B cell (primary cell): ENCODE measurements around the gene LARGE1. TPM values are rescaled to one million over a fixed set of nuclear protein-coding genes. Genes with fewer than 3 reads are reported as not detected.

Experiments
- ATAC-seq: fragments of 200-7000 bp; cut with Tn5 transposase; one replicate; pipeline ENCODE4 v1.10.0; 2021; ENCODE audit warnings: low read depth, mild to moderate bottlenecking, moderate number of reproducible peaks, moderate library complexity
- CTCF ChIA-PET: fragments of 350-600 bp; sonication (Branson Sonifier 250); formaldehyde crosslinking; loops from one replicate; lab custom pipeline; 2021; ENCODE audit warnings: antibody characterized with exemption, inconsistent platforms; lab: Charles Lee
- POLR2A ChIA-PET: fragments of 350-600 bp; sonication (Branson Sonifier 250); formaldehyde crosslinking; loops from one replicate; lab custom pipeline; 2021; ENCODE audit warnings: antibody characterized with exemption; lab: Charles Lee
- DNase-seq: peaks from one replicate; pipeline ENCODE4 v3.0.0; 2013
- H2AFZ ChIP-seq: 2 replicates; pipeline ENCODE4 v1.6.1; 2012; ENCODE audit warnings: mild to moderate bottlenecking, low read depth, low read length; ENCODE audit not compliant: insufficient read depth, poor library complexity, severe bottlenecking
- H3K27ac ChIP-seq, 2 donors: 1 replicate in 1 of 2; 2 replicates in 1 of 2; pipeline ENCODE4 v1.5.1; 2012 to 2013; ENCODE audit warnings: low read length in 2 of 2, mild to moderate bottlenecking in 2 of 2, moderate library complexity in 1 of 2
- H3K27me3 ChIP-seq, 4 experiments: fragments of 200-600 bp in 1 of 4; sonication (generic) in 1 of 4; replicated peaks in 1 of 4; 1 replicate in 2 of 4; 2 replicates in 2 of 4; pipeline versions ENCODE4 v1.6.1 to v1.7.0; 2013 to 2016; ENCODE audit warnings: low read length in 3 of 4, mild to moderate bottlenecking in 2 of 4, mixed read lengths in 1 of 4, moderate library complexity in 1 of 4; ENCODE audit not compliant: insufficient read depth in 4 of 4, control insufficient read depth in 3 of 4; ENCODE audit errors: control extremely low read depth in 1 of 4
- H3K36me3 ChIP-seq, 2 experiments: replicated peaks in 1 of 2; 1 replicate in 1 of 2; 2 replicates in 1 of 2; pipeline versions ENCODE4 v1.6.1 to v1.7.1; 2013; ENCODE audit warnings: low read length in 1 of 2; ENCODE audit not compliant: insufficient read depth in 2 of 2, control insufficient read depth in 1 of 2; ENCODE audit errors: control extremely low read depth in 1 of 2, extremely low read depth in 1 of 2
- H3K4me1 ChIP-seq, 2 donors: fragments of 200-600 bp in 1 of 2; sonication (generic) in 1 of 2; 1 replicate in 1 of 2; 2 replicates in 1 of 2; pipeline versions ENCODE4 v1.5.1 to v1.6.1; 2013 to 2017; ENCODE audit warnings: low read length in 2 of 2; ENCODE audit not compliant: control insufficient read depth in 2 of 2, insufficient read depth in 2 of 2
- H3K4me2 ChIP-seq: replicated peaks from 2 replicates; pipeline ENCODE3; 2012; ENCODE audit warnings: mild to moderate bottlenecking, low read depth, low read length; ENCODE audit not compliant: poor library complexity, severe bottlenecking
- H3K4me3 ChIP-seq, 5 experiments: fragments of 200-600 bp in 1 of 5; sonication (generic) in 1 of 5; 1 replicate in 3 of 5; 2 replicates in 2 of 5; pipeline versions ENCODE4 v1.5.1 to v1.7.0; 2011 to 2016; ENCODE audit warnings: low read length in 4 of 5, mild to moderate bottlenecking in 4 of 5, low read depth in 2 of 5, control low read depth in 1 of 5, moderate library complexity in 1 of 5; ENCODE audit not compliant: insufficient read depth in 1 of 5; ENCODE audit errors: control extremely low read depth in 1 of 5, extremely low read depth in 1 of 5
- H3K79me2 ChIP-seq: fragments of 200-600 bp; sonication (generic); one replicate; pipeline ENCODE4 v1.6.0; 2016; ENCODE audit warnings: low read length; ENCODE audit not compliant: control insufficient read depth, insufficient read depth
- H3K9ac ChIP-seq: fragments of 200-600 bp; sonication (generic); 2 replicates; pipeline ENCODE4 v1.6.1; 2017; ENCODE audit warnings: mild to moderate bottlenecking, low read length, moderate library complexity
- H3K9me3 ChIP-seq, 3 donors: one replicate each; pipeline versions ENCODE4 v1.6.1 to v1.7.1; 2013; ENCODE audit warnings: low read length in 2 of 3; ENCODE audit not compliant: control insufficient read depth in 2 of 3, insufficient read depth in 1 of 3; ENCODE audit errors: control extremely low read depth in 1 of 3
- H4K20me1 ChIP-seq: 2 replicates; pipeline ENCODE4 v1.6.0; 2012; ENCODE audit warnings: mild to moderate bottlenecking, low read length; ENCODE audit not compliant: insufficient read depth, control insufficient read depth, poor library complexity, severe bottlenecking
- H3K27ac Mint-ChIP-seq: one replicate; pipeline ENCODE4 v1.8.0; 2021; ENCODE audit warnings: mixed read lengths
- H3K27me3 Mint-ChIP-seq: one replicate; pipeline ENCODE4 v1.8.0; 2021; ENCODE audit warnings: mixed read lengths
- H3K4me1 Mint-ChIP-seq: one replicate; pipeline ENCODE4 v1.8.0; 2021; ENCODE audit warnings: mixed read lengths
- H3K4me3 Mint-ChIP-seq: one replicate; pipeline ENCODE4 v1.8.0; 2021; ENCODE audit warnings: mixed read lengths
- H3K9me3 Mint-ChIP-seq: one replicate; pipeline ENCODE4 v1.8.0; 2022; ENCODE audit warnings: mixed read lengths; ENCODE audit not compliant: insufficient read depth
- CTCF ChIP-seq: fragments of 200-600 bp; IDR thresholded peaks from one replicate; pipeline ENCODE4 v1.8.0; 2022; ENCODE audit warnings: antibody characterized with exemption, mild to moderate bottlenecking
- EZH2 ChIP-seq: IDR thresholded peaks from 2 replicates; pipeline ENCODE4 v1.6.1; 2012; ENCODE audit warnings: borderline replicate concordance, low read depth, mild to moderate bottlenecking, moderate library complexity, low read length; ENCODE audit not compliant: insufficient read depth, poor library complexity, severe bottlenecking
- WGBS: methylation state at CpG from one replicate; pipeline ENCODE4 v1.1.5; 2013; ENCODE audit warnings: missing lambda C conversion rate; ENCODE audit not compliant: insufficient coverage; 5-methylcytosine and 5-hydroxymethylcytosine counted together
- intact Hi-C: fragments of 100-400 bp; cut with micrococcal nuclease; formaldehyde crosslinking; loops from one replicate; pipeline ENCODE4 v1.10.0; 2022
- polyA plus RNA-seq: library from polyadenylated mRNA; depleted of rRNA; stranded (reverse); fragments of >200 nt; gene quantifications from 2 replicates; pipeline ENCODE4 v1.2.3, GENCODE V29; 2012
- total RNA-seq, 2 donors: library from RNA; stranded (reverse); fragments of 120-200 nt in 1 of 2; gene quantifications; 1 replicate in 1 of 2; 2 replicates in 1 of 2; pipeline versions ENCODE4 v1.2.3 to v1.2.4, GENCODE V29; 2013 to 2022

The LARGE1 gene
- total and polyA plus RNA-seq, 2 donors (not counting 1 experiment from before 2014, with no cell fraction given): 20.7 to 82.0 TPM

DNA sequence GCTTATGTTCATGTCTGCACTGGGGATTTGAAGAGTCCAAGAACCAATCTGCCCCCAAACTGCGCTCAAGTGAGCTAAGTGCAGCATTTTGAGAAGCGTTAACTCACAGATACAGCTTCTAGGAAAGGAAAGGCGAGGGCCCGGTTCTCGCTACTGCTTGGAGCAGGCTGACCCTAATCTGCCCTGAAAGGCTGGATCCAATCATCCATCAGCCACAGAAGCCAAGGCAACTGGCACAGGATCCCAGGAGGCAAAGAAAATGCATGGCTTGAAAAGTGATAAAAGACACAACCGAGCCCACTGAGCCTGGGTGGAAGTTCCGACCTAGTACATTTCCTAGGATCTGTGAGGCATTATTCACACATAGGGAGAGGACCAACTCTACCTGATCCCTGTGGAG, 174.8 kb downstream of the LARGE1 start:
- Mint-ChIP-seq H3K27me3 (no peaks in the 10 kb centered on the region), H3K4me1 (peaks cover 60% of the 10 kb centered on the region), H3K27ac (no peak overlapping the region), H3K9me3 (no peaks in the 10 kb centered on the region), H3K4me3 (no peak overlapping the region)
- no peak overlapping the region for H2AFZ ChIP-seq
- H3K4me2 ChIP-seq: no peak overlapping the region
- ChIA-PET CTCF (no interaction called here), POLR2A (no interaction called here)
- WGBS: 99% methylated on average over 6 of the region's 7 CpGs
- intact Hi-C loops: no loop called here
- TF ChIP-seq CTCF (no peak), EZH2 (no peak)
- H3K27me3 ChIP-seq: no peaks in the 10 kb centered on the region
- no peak overlapping the region for H3K27ac ChIP-seq
- DNase-seq (no peak), ATAC-seq (no peak)
- peaks cover 25 to 34% of the 10 kb centered on the region in 2 donors for H3K4me1 ChIP-seq
- peaks cover 79% of the 10 kb centered on the region for H4K20me1 ChIP-seq
- H3K9ac ChIP-seq: no peak overlapping the region
- no peaks in the 10 kb centered on the region for H3K9me3 ChIP-seq
- no peak overlapping the region for H3K4me3 ChIP-seq
- no peaks in the 10 kb centered on the region for H3K36me3 ChIP-seq
- peaks cover 39% of the 10 kb centered on the region for H3K79me2 ChIP-seq

GRCh38 chr22:33743756-33744155, 176.5 kb downstream of the LARGE1 start:
- no peak overlapping the region for H3K27ac ChIP-seq
- Mint-ChIP-seq H3K27ac (no peak overlapping the region), H3K4me3 (no peak overlapping the region), H3K4me1 (peaks cover 55% of the 10 kb centered on the region), H3K9me3 (no peaks in the 10 kb centered on the region), H3K27me3 (no peaks in the 10 kb centered on the region)
- H3K4me2 ChIP-seq: no peak overlapping the region
- no peak overlapping the region for H2AFZ ChIP-seq
- no peak overlapping the region for H3K9ac ChIP-seq
- peaks cover 78% of the 10 kb centered on the region for H4K20me1 ChIP-seq
- WGBS: no CpG with 5 or more reads among the region's 5 CpGs
- peaks cover 25 to 33% of the 10 kb centered on the region in 2 donors for H3K4me1 ChIP-seq
- intact Hi-C loops: no loop called here
- H3K79me2 ChIP-seq: peaks cover 48% of the 10 kb centered on the region
- ChIA-PET POLR2A (no interaction called here), CTCF (interaction anchor here (0.7 kb wide), 1 partner anchor 247 kb away, joined by 3 read pairs; no protein-coding TSS in a partner anchor)
- no peak overlapping the region for H3K4me3 ChIP-seq
- H3K36me3 ChIP-seq: no peaks in the 10 kb centered on the region
- H3K27me3 ChIP-seq: no peaks in the 10 kb centered on the region
- ATAC-seq (no peak), DNase-seq (no peak)
- TF ChIP-seq CTCF: no peak
- no peak for TF ChIP-seq EZH2
- H3K9me3 ChIP-seq: no peaks in the 10 kb centered on the region
